Astrocyte (in vitro differentiated cells and primary cell): ENCODE data around the gene CYP2E1. TPM values are rescaled to one million over a fixed set of nuclear protein-coding genes. Genes with fewer than 3 reads are reported as not detected.

ENCODE experiments used
- DNase-seq: peaks from one replicate; pipeline ENCODE4 v3.0.0-alpha.2; 2010; ENCODE audit warnings: low read depth
- FAIRE-seq: peaks from 2 replicates; lab custom pipeline; 2011; peaks lifted over from hg19 to GRCh38; lab: Jason Lieb, UNC
- H2AFZ ChIP-seq: 2 replicates; pipeline ENCODE4 v1.6.0; 2012; ENCODE audit warnings: low read depth, low read length, inconsistent platforms
- H3K27ac ChIP-seq: 2 replicates; pipeline ENCODE4 v1.5.1; 2011; ENCODE audit warnings: low read depth, low read length, inconsistent platforms
- H3K27me3 ChIP-seq: 2 replicates; pipeline ENCODE4 v1.6.0; 2011; ENCODE audit warnings: low read length, inconsistent platforms; ENCODE audit not compliant: insufficient read depth
- H3K36me3 ChIP-seq: 2 replicates; pipeline ENCODE4 v1.5.1; 2011; ENCODE audit warnings: low read length, inconsistent platforms; ENCODE audit not compliant: insufficient read depth
- H3K4me1 ChIP-seq: 2 replicates; pipeline ENCODE4 v1.5.1; 2011; ENCODE audit warnings: low read length, inconsistent platforms; ENCODE audit not compliant: insufficient read depth
- H3K4me2 ChIP-seq: 2 replicates; pipeline ENCODE4 v1.6.0; 2012; ENCODE audit warnings: low read length, inconsistent platforms
- H3K4me3 ChIP-seq: 2 replicates; pipeline ENCODE4 v1.5.1; 2011; ENCODE audit warnings: low read depth, mild to moderate bottlenecking, low read length, inconsistent platforms; ENCODE audit not compliant: insufficient read depth
- H3K79me2 ChIP-seq: 2 replicates; pipeline ENCODE4 v1.6.0; 2012; ENCODE audit warnings: mild to moderate bottlenecking, low read length, inconsistent platforms; ENCODE audit not compliant: insufficient read depth
- H3K9ac ChIP-seq: 2 replicates; pipeline ENCODE4 v1.6.0; 2012; ENCODE audit warnings: mild to moderate bottlenecking, low read length, inconsistent platforms
- H3K9me3 ChIP-seq: 2 replicates; pipeline ENCODE4 v1.5.1; 2012; ENCODE audit warnings: low read depth, mild to moderate bottlenecking, low read length, inconsistent platforms; ENCODE audit not compliant: insufficient read depth
- H4K20me1 ChIP-seq: 2 replicates; pipeline ENCODE4 v1.6.0; 2012; ENCODE audit warnings: low read length, inconsistent platforms; ENCODE audit not compliant: insufficient read depth
- H3K27ac Mint-ChIP-seq: one replicate; pipeline ENCODE4 v1.8.0; 2021; ENCODE audit warnings: mild to moderate bottlenecking, mixed read lengths; ENCODE audit not compliant: unreplicated experiment
- H3K27me3 Mint-ChIP-seq: one replicate; pipeline ENCODE4 v1.8.0; 2021; ENCODE audit warnings: low read depth, mixed read lengths; ENCODE audit not compliant: unreplicated experiment
- H3K36me3 Mint-ChIP-seq: one replicate; pipeline ENCODE4 v1.8.0; 2021; ENCODE audit warnings: low read depth, mixed read lengths; ENCODE audit not compliant: unreplicated experiment
- H3K4me1 Mint-ChIP-seq: one replicate; pipeline ENCODE4 v1.8.0; 2021; ENCODE audit warnings: low read depth, mixed read lengths; ENCODE audit not compliant: unreplicated experiment
- H3K4me3 Mint-ChIP-seq: one replicate; pipeline ENCODE4 v1.8.0; 2021; ENCODE audit warnings: mild to moderate bottlenecking, moderate library complexity, mixed read lengths; ENCODE audit not compliant: unreplicated experiment
- H3K9me3 Mint-ChIP-seq: one replicate; pipeline ENCODE4 v1.8.0; 2021; ENCODE audit warnings: mild to moderate bottlenecking, mixed read lengths; ENCODE audit not compliant: unreplicated experiment
- EZH2 ChIP-seq: IDR thresholded peaks from 2 replicates; pipeline ENCODE4 v1.6.1; 2012; ENCODE audit warnings: mild to moderate bottlenecking, low read length, inconsistent platforms; ENCODE audit not compliant: insufficient read depth
- total RNA-seq: library from RNA; stranded (reverse); gene quantifications from 2 replicates; pipeline ENCODE4 v1.2.1, GENCODE V29; 2021
- TF ChIP-seq, protein P1 (sequence below): IDR thresholded peaks from 2 replicates; pipeline ENCODE4 v1.5.1; 2011; ENCODE audit warnings: low read depth, mild to moderate bottlenecking, inconsistent platforms, low read length, moderate library complexity; ENCODE audit not compliant: insufficient read depth

The CYP2E1 gene
- total RNA-seq, 1 donor from 2014 or later: 2.2 TPM

GRCh38 chr10:133565441-133566294 is 38.5 kb downstream of the CYP2E1 start, which contains the start of gene SYCE1:
SYCE1 (minus strand) TSS chr10:133565583; CDS start chr10:133565529, 54 bp downstream.
- Mint-ChIP-seq H3K27me3 (peaks cover 14% of the 10 kb centered on the region), H3K4me1 (no peaks in the 10 kb centered on the region), H3K27ac (no peak within 1 kb of the TSS), H3K4me3 (no peak within 1 kb of the TSS), H3K9me3 (peaks cover 3% of the 10 kb centered on the region), H3K36me3 (no peaks in the 10 kb centered on the region)
- TF ChIP-seq, protein P1, sequence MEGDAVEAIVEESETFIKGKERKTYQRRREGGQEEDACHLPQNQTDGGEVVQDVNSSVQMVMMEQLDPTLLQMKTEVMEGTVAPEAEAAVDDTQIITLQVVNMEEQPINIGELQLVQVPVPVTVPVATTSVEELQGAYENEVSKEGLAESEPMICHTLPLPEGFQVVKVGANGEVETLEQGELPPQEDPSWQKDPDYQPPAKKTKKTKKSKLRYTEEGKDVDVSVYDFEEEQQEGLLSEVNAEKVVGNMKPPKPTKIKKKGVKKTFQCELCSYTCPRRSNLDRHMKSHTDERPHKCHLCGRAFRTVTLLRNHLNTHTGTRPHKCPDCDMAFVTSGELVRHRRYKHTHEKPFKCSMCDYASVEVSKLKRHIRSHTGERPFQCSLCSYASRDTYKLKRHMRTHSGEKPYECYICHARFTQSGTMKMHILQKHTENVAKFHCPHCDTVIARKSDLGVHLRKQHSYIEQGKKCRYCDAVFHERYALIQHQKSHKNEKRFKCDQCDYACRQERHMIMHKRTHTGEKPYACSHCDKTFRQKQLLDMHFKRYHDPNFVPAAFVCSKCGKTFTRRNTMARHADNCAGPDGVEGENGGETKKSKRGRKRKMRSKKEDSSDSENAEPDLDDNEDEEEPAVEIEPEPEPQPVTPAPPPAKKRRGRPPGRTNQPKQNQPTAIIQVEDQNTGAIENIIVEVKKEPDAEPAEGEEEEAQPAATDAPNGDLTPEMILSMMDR: no peak
- no peak for TF ChIP-seq EZH2
- H2AFZ ChIP-seq: no peak within 1 kb of the TSS
- DNase-seq: no peak
- H3K9ac ChIP-seq: no peak within 1 kb of the TSS
- H3K79me2 ChIP-seq: no peaks in the 10 kb centered on the region
- peaks cover 4% of the 10 kb centered on the region for H3K9me3 ChIP-seq
- no peaks in the 10 kb centered on the region for H3K36me3 ChIP-seq
- H4K20me1 ChIP-seq: no peaks in the 10 kb centered on the region
- H3K4me2 ChIP-seq: no peak within 1 kb of the TSS
- no peak for FAIRE-seq
- no peak within 1 kb of the TSS for H3K27ac ChIP-seq
- no peaks in the 10 kb centered on the region for H3K27me3 ChIP-seq
- no peak within 1 kb of the TSS for H3K4me3 ChIP-seq
- H3K4me1 ChIP-seq: no peaks in the 10 kb centered on the region

DNA sequence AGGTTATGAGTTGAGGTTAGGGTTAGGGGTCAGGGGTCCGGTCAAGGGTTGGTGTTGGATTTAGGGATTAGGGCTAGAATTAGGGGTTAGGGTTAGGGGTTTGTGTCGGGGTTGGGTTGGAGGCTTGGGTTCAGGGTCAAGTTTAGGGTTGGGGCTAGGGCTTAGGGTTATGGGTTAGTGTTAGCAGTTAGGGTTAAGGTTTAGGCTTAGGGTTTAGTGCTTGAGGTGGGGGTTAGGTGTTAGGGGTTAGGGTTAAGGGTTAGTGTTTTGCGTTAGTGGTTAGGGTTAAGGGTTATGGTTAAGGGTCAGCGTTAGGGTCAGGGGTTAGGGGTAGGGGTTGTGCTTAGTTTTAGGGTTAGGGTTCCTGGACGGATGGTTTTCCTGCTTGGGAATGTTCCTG is 40.0 kb downstream of the CYP2E1 start:
- no peaks in the 10 kb centered on the region for H3K27me3 ChIP-seq
- peaks cover 4% of the 10 kb centered on the region for H3K9me3 ChIP-seq
- TF ChIP-seq, protein P1: no peak
- TF ChIP-seq EZH2: no peak
- no peak overlapping the region for H3K9ac ChIP-seq
- H3K4me1 ChIP-seq: no peaks in the 10 kb centered on the region
- Mint-ChIP-seq H3K9me3 (peaks cover 3% of the 10 kb centered on the region), H3K27ac (no peak overlapping the region), H3K4me1 (no peaks in the 10 kb centered on the region), H3K4me3 (no peak overlapping the region), H3K27me3 (peaks cover 11% of the 10 kb centered on the region), H3K36me3 (no peaks in the 10 kb centered on the region)
- no peaks in the 10 kb centered on the region for H3K79me2 ChIP-seq
- no peak for FAIRE-seq
- no peak overlapping the region for H3K4me2 ChIP-seq
- H3K4me3 ChIP-seq: no peak overlapping the region
- H3K27ac ChIP-seq: no peak overlapping the region
- no peaks in the 10 kb centered on the region for H4K20me1 ChIP-seq
- no peaks in the 10 kb centered on the region for H3K36me3 ChIP-seq
- H2AFZ ChIP-seq: no peak overlapping the region
- DNase-seq: no peak
